Ectodermal cell (in vitro differentiated cells): ENCODE data around the gene SELENOT.
"Not testable (repeated sequence)": the region's sequence is repeated elsewhere in the genome, so short reads cannot be mapped to it uniquely, and the experiment has no call there.

ENCODE experiments used
- H3K27ac ChIP-seq: 2 replicates; pipeline ENCODE4 v1.7.0; 2013; ENCODE audit warnings: mild to moderate bottlenecking, low read depth, low read length; ENCODE audit not compliant: insufficient read depth, poor library complexity, severe bottlenecking
- H3K27me3 ChIP-seq: 2 replicates; pipeline ENCODE4 v1.7.0; 2013; ENCODE audit warnings: mild to moderate bottlenecking, low read length; ENCODE audit not compliant: insufficient read depth, control insufficient read depth, poor library complexity, severe bottlenecking
- H3K36me3 ChIP-seq: one replicate; pipeline ENCODE4 v1.7.0; 2013; ENCODE audit warnings: low read length; ENCODE audit not compliant: control insufficient read depth, insufficient read depth
- H3K4me1 ChIP-seq: one replicate; pipeline ENCODE4 v1.7.0; 2013; ENCODE audit warnings: low read length; ENCODE audit not compliant: control insufficient read depth, insufficient read depth
- H3K4me3 ChIP-seq: 2 replicates; pipeline ENCODE4 v1.7.0; 2013; ENCODE audit warnings: low read depth, low read length, control low read depth; ENCODE audit not compliant: insufficient read depth
- H3K9me3 ChIP-seq: 2 replicates; pipeline ENCODE4 v1.7.0; 2013; ENCODE audit warnings: mild to moderate bottlenecking, low read length, moderate library complexity; ENCODE audit not compliant: control insufficient read depth
- WGBS, 2 experiments: methylation state at CpG; one replicate each; pipeline ENCODE4 v1.1.7; 2013; ENCODE audit warnings: missing lambda C conversion rate in 2 of 2; 5-methylcytosine and 5-hydroxymethylcytosine counted together

Gene SELENOT

GRCh38 chr3:150607267-150608065, 4.3 kb downstream of the SELENOT start:
- Histone ChIP-seq H3K36me3 (peaks cover 7% of the 10 kb centered on the region), H3K27me3 (no peaks in the 10 kb centered on the region), H3K4me1 (peaks cover 8% of the 10 kb centered on the region), H3K9me3 (no peaks in the 10 kb centered on the region), H3K27ac (peak overlapping the region; percentile 71), H3K4me3 (no peak overlapping the region)
- 63% methylated on average over 8 of the region's 8 CpGs for WGBS, 2 experiments

GRCh38 chr3:150609988-150610387, 6.9 kb downstream of the SELENOT start:
- H3K4me3 ChIP-seq = no peak overlapping the region
- no peak overlapping the region for H3K27ac ChIP-seq
- no peaks in the 10 kb centered on the region for H3K27me3 ChIP-seq
- H3K36me3 ChIP-seq = peaks cover 7% of the 10 kb centered on the region
- peaks cover 8% of the 10 kb centered on the region for H3K4me1 ChIP-seq
- 0% methylated on average over 1 of the region's 1 CpG for WGBS, 2 experiments
- no peaks in the 10 kb centered on the region for H3K9me3 ChIP-seq

GRCh38 chr3:150610785-150611184, 7.7 kb downstream of the SELENOT start:
- H3K9me3 ChIP-seq = no peaks in the 10 kb centered on the region
- WGBS, 2 experiments = no CpG with 5 or more reads among the region's 1 CpG
- H3K36me3 ChIP-seq = peaks cover 7% of the 10 kb centered on the region
- peaks cover 8% of the 10 kb centered on the region for H3K4me1 ChIP-seq
- no peaks in the 10 kb centered on the region for H3K27me3 ChIP-seq
- H3K4me3 ChIP-seq = no peak overlapping the region
- H3K27ac ChIP-seq = no peak overlapping the region

- H3K4me1 ChIP-seq = peaks cover 8% of the 10 kb centered on the region
- H3K4me3 ChIP-seq = no peak overlapping the region
- no peaks in the 10 kb centered on the region for H3K27me3 ChIP-seq
- H3K27ac ChIP-seq = no peak overlapping the region
- 96% methylated on average over 34 of the region's 34 CpGs for WGBS, 2 experiments
- H3K36me3 ChIP-seq = peaks cover 7% of the 10 kb centered on the region
- no peaks in the 10 kb centered on the region for H3K9me3 ChIP-seq
These were observed 8.5 kb downstream of the SELENOT start for GRCh38 chr3:150611666-150612065.

- Histone ChIP-seq H3K36me3 (peaks cover 11% of the 10 kb centered on the region), H3K4me1 (peaks cover 2% of the 10 kb centered on the region), H3K27ac (no peak overlapping the region), H3K27me3 (no peaks in the 10 kb centered on the region), H3K4me3 (no peak overlapping the region), H3K9me3 (no peaks in the 10 kb centered on the region)
- 83% methylated on average over 1 of the region's 1 CpG; no CpG with 5 or more reads in 1 of the 2 experiments for WGBS, 2 experiments
These were observed 9.4 kb downstream of the SELENOT start for GRCh38 chr3:150612494-150612893.

GRCh38 chr3:150613034-150613433, 9.9 kb downstream of the SELENOT start:
- no peak overlapping the region for H3K4me3 ChIP-seq
- no peaks in the 10 kb centered on the region for H3K27me3 ChIP-seq
- no peaks in the 10 kb centered on the region for H3K4me1 ChIP-seq
- H3K27ac ChIP-seq = no peak overlapping the region
- H3K9me3 ChIP-seq = no peaks in the 10 kb centered on the region
- 92 to 100% methylated on average over 1 of the region's 2 CpGs for WGBS, 2 experiments
- peaks cover 11% of the 10 kb centered on the region for H3K36me3 ChIP-seq

- Histone ChIP-seq H3K4me1 (no peaks in the 10 kb centered on the region), H3K9me3 (no peaks in the 10 kb centered on the region), H3K36me3 (peaks cover 11% of the 10 kb centered on the region), H3K27ac (no peak overlapping the region), H3K27me3 (no peaks in the 10 kb centered on the region), H3K4me3 (no peak overlapping the region)
- 100% methylated on average over 1 of the region's 2 CpGs for WGBS, 2 experiments
These were observed 10.8 kb downstream of the SELENOT start for GRCh38 chr3:150613709-150614480.

GRCh38 chr3:150620002-150620689, 17.0 kb downstream of the SELENOT start:
- Histone ChIP-seq H3K9me3 (no peaks in the 10 kb centered on the region), H3K4me1 (no peaks in the 10 kb centered on the region), H3K4me3 (no peak overlapping the region), H3K36me3 (peaks cover 4% of the 10 kb centered on the region), H3K27ac (no peak overlapping the region), H3K27me3 (no peaks in the 10 kb centered on the region)
- 90 to 94% methylated on average over 5 to 7 of the region's 7 CpGs for WGBS, 2 experiments

GRCh38 chr3:150622955-150623354, 19.8 kb downstream of the SELENOT start:
- H3K27me3 ChIP-seq = not testable (repeated sequence)
- H3K36me3 ChIP-seq = peaks cover 12% of the 10 kb centered on the region

GRCh38 chr3:150623945-150624344, 20.8 kb downstream of the SELENOT start:
- Histone ChIP-seq H3K27ac (no peak overlapping the region), H3K27me3 (no peaks in the 10 kb centered on the region), H3K4me1 (no peaks in the 10 kb centered on the region), H3K36me3 (peaks cover 12% of the 10 kb centered on the region), H3K9me3 (no peaks in the 10 kb centered on the region), H3K4me3 (no peak overlapping the region)
- WGBS, 2 experiments = 100% methylated on average over 1 of the region's 1 CpG

More at GRCh38 chr3:150622955-150623354, 19.8 kb downstream of the SELENOT start:
- not testable (repeated sequence) for H3K4me3 ChIP-seq, H3K4me1 ChIP-seq, H3K27ac ChIP-seq, H3K9me3 ChIP-seq
